Endothelial cell of umbilical vein (primary cell): ENCODE data around the gene ITM2C. TPM values are rescaled to one million over a fixed set of nuclear protein-coding genes. Genes with fewer than 3 reads are reported as not detected.

Experiments used
- BruUV-seq: library from RNA; stranded (reverse); fragments of 400-500 nt; replicated peaks from 2 replicates; lab custom pipeline; 2021; lab: Mats Ljungman, UMichigan
- CTCF ChIA-PET: fragments of 300-600, 350-600 bp; sonication (Branson Sonifier 250); formaldehyde crosslinking; loops from one replicate; lab custom pipeline; 2021; ENCODE audit warnings: antibody characterized with exemption, inconsistent platforms; lab: Charles Lee
- POLR2A ChIA-PET: fragments of 300-600, 350-600 bp; sonication (Branson Sonifier 250); formaldehyde crosslinking; loops from one replicate; lab custom pipeline; 2021; ENCODE audit warnings: antibody characterized with exemption, inconsistent platforms; lab: Charles Lee
- DNase-seq: peaks from one replicate; pipeline ENCODE4 v3.0.0-alpha.2; 2011; ENCODE audit warnings: low read depth, low spot score
- FAIRE-seq: peaks from 2 replicates; lab custom pipeline; 2011; peaks lifted over from hg19 to GRCh38; lab: Jason Lieb, UNC
- H2AFZ ChIP-seq: 2 replicates; pipeline ENCODE4 v1.6.0; 2012; ENCODE audit warnings: low read depth, low read length, control low read depth, inconsistent platforms
- H3K27ac ChIP-seq: 2 replicates; pipeline ENCODE4 v1.5.1; 2011; ENCODE audit warnings: low read depth, mild to moderate bottlenecking, control low read depth, low read length, moderate library complexity; ENCODE audit not compliant: insufficient read depth
- H3K27me3 ChIP-seq, 2 experiments: 2 replicates each; pipeline versions ENCODE4 v1.6.0 to v1.6.1; 2011; ENCODE audit warnings: low read length in 2 of 2, mixed read lengths in 1 of 2; ENCODE audit not compliant: control insufficient read depth in 2 of 2, insufficient read depth in 2 of 2
- H3K36me3 ChIP-seq, 2 experiments: 2 replicates in 1 of 2; 3 replicates in 1 of 2; pipeline ENCODE4 v1.5.1; 2011; ENCODE audit warnings: low read length in 2 of 2, mild to moderate bottlenecking in 1 of 2, moderate library complexity in 1 of 2; ENCODE audit not compliant: control insufficient read depth in 2 of 2, insufficient read depth in 2 of 2; ENCODE audit errors: extremely low read depth in 1 of 2
- H3K4me1 ChIP-seq: 3 replicates; pipeline ENCODE4 v1.5.1; 2011; ENCODE audit warnings: mild to moderate bottlenecking, low read length; ENCODE audit not compliant: control insufficient read depth, insufficient read depth; ENCODE audit errors: extremely low read depth
- H3K4me2 ChIP-seq: 2 replicates; pipeline ENCODE4 v1.6.1; 2011; ENCODE audit warnings: low read length, control low read depth, mixed read lengths; ENCODE audit not compliant: insufficient read depth
- H3K4me3 ChIP-seq, 3 experiments: fragments of 200-600 bp in 1 of 3; sonication (generic), shearing (Covaris generic) in 1 of 3; replicated peaks in 1 of 3; 2 replicates each; pipeline ENCODE4 v1.5.1; 2011 to 2016; ENCODE audit warnings: control low read depth in 3 of 3, low read length in 3 of 3, mild to moderate bottlenecking in 2 of 3, inconsistent platforms in 1 of 3, low read depth in 1 of 3, moderate library complexity in 1 of 3; ENCODE audit not compliant: insufficient read depth in 1 of 3
- H3K79me2 ChIP-seq: 2 replicates; pipeline ENCODE4 v1.6.0; 2012; ENCODE audit warnings: low read length, inconsistent platforms; ENCODE audit not compliant: control insufficient read depth, insufficient read depth
- H3K9ac ChIP-seq: replicated peaks from 2 replicates; pipeline ENCODE3; 2011; ENCODE audit warnings: low read length, control low read depth; ENCODE audit not compliant: insufficient read depth; ENCODE audit errors: extremely low read depth
- H3K9me1 ChIP-seq: replicated peaks from 3 replicates; pipeline ENCODE4 v1.6.0; 2011; ENCODE audit warnings: mild to moderate bottlenecking, low read length; ENCODE audit not compliant: control insufficient read depth, insufficient read depth; ENCODE audit errors: extremely low read depth
- H3K9me3 ChIP-seq: replicated peaks from 2 replicates; pipeline ENCODE4 v1.5.1; 2012; ENCODE audit warnings: low read length, inconsistent platforms; ENCODE audit not compliant: control insufficient read depth, insufficient read depth
- H4K20me1 ChIP-seq: replicated peaks from 2 replicates; pipeline ENCODE3; 2011; ENCODE audit warnings: mild to moderate bottlenecking, low read length; ENCODE audit not compliant: control insufficient read depth, insufficient read depth; ENCODE audit errors: extremely low read depth
- CTCF ChIP-seq, 2 donors: IDR thresholded peaks; 1 replicate in 1 of 2; 2 replicates in 1 of 2; pipeline ENCODE4 v1.5.1; 2011; ENCODE audit warnings: low read length in 2 of 2, mild to moderate bottlenecking in 2 of 2, moderate library complexity in 2 of 2, control low read depth in 1 of 2, inconsistent platforms in 1 of 2, low read depth in 1 of 2; ENCODE audit not compliant: insufficient read depth in 1 of 2; ENCODE audit errors: extremely low read depth in 1 of 2
- EZH2 ChIP-seq: IDR thresholded peaks from 2 replicates; pipeline ENCODE4 v1.6.1; 2012; ENCODE audit warnings: borderline replicate concordance, low read depth, mild to moderate bottlenecking, moderate library complexity, low read length, inconsistent platforms; ENCODE audit not compliant: severe bottlenecking
- FOS ChIP-seq: IDR thresholded peaks from 2 replicates; pipeline ENCODE4 v1.6.1; 2011; ENCODE audit warnings: mild to moderate bottlenecking, low read length, moderate library complexity, borderline replicate concordance; ENCODE audit not compliant: insufficient read depth
- GATA2 ChIP-seq: IDR thresholded peaks from 2 replicates; pipeline ENCODE4 v1.7.0; 2011; ENCODE audit warnings: low read depth, mild to moderate bottlenecking, moderate library complexity, mixed read lengths, low read length; ENCODE audit not compliant: insufficient read length, insufficient read depth
- JUN ChIP-seq: IDR thresholded peaks from 2 replicates; pipeline ENCODE4 v1.6.1; 2011; ENCODE audit warnings: borderline replicate concordance, low read depth; ENCODE audit not compliant: insufficient read length, insufficient read depth
- MAX ChIP-seq: IDR thresholded peaks from 2 replicates; pipeline ENCODE4 v1.6.1; 2011; ENCODE audit not compliant: insufficient read depth, insufficient read length
- POLR2A ChIP-seq: IDR thresholded peaks from 2 replicates; pipeline ENCODE4 v1.6.1; 2012; ENCODE audit warnings: low read depth, mild to moderate bottlenecking, control low read depth, low read length
- dilution Hi-C: fragments of 300-500 bp; cut with MboI; formaldehyde crosslinking; loops from one replicate; pipeline ENCODE4 v1.15.0; 2019; ENCODE audit warnings: low sequenced_read_pairs; ENCODE audit not compliant: extremely low pct_ligation_motif_present
- intact Hi-C: fragments of 100-400 bp; cut with micrococcal nuclease; formaldehyde crosslinking; loops from one replicate; pipeline ENCODE4 v1.10.0; 2022
- polyA plus RNA-seq, 4 experiments: library from polyadenylated mRNA; depleted of rRNA in 3 of 4; stranded (reverse) in 3 of 4; unstranded in 1 of 4; fragments of >200 nt; gene quantifications; 2 replicates each; pipeline versions ENCODE4 v1.2.1 to v1.2.3, GENCODE V29; 2011 to 2012; ENCODE audit warnings: missing spikeins in 1 of 4
- total RNA-seq: library from RNA; stranded (reverse); gene quantifications from 2 replicates; pipeline ENCODE4 v1.2.3, GENCODE V29; 2021

The ITM2C gene
- total and polyA plus RNA-seq, 2 donors (not counting 3 experiments of a cell fraction or from before 2014, with no cell fraction given) = 12.0 to 12.1 TPM

GRCh38 chr2:230824406-230824978, 40.2 kb upstream of the ITM2C start:
- ChIA-PET POLR2A (no interaction called here), CTCF (interaction anchor here (0.6 to 8.3 kb wide), 44 partner anchors 8 to 757 kb away, joined by 3 to 287 read pairs (median 4); partner anchors contain the start of gene PSMD1)
- H3K4me1 ChIP-seq = no peaks in the 10 kb centered on the region
- H3K4me3 ChIP-seq = no peak overlapping the region
- no peaks in the 10 kb centered on the region for H3K9me3 ChIP-seq
- H3K4me2 ChIP-seq = peak overlapping the region; percentile 44
- H2AFZ ChIP-seq = no peak overlapping the region
- BruUV-seq = no TSS peak
- H3K9ac ChIP-seq = no peak overlapping the region
- DNase-seq = peak; percentile 71
- H3K27me3 ChIP-seq = peaks cover 6 to 20% of the 10 kb centered on the region in 2 experiments
- no peaks in the 10 kb centered on the region for H4K20me1 ChIP-seq
- dilution Hi-C loops = no loop called here
- TF ChIP-seq CTCF (IDR thresholded peaks at IDR 0.05; ENCODE audit: extremely low read depth in 1 of 2, insufficient read depth in 1 of 2, low read depth in 1 of 2, low read length in 2 of 2) (peak; percentile 59 to 60), FOS (no peak)
- H3K36me3 ChIP-seq = peaks cover 0 to 6% of the 10 kb centered on the region in 2 experiments
- H3K79me2 ChIP-seq = no peaks in the 10 kb centered on the region
- peak; percentile 91 for FAIRE-seq
- no peaks in the 10 kb centered on the region for H3K9me1 ChIP-seq
- intact Hi-C loops = loop anchor here (1.0 to 5.0 kb wide), 4 partner anchors 24 to 229 kb away; no protein-coding TSS in a partner anchor
- H3K27ac ChIP-seq = no peak overlapping the region

GRCh38 chr2:230825354-230825753, 39.4 kb upstream of the ITM2C start:
- CTCF ChIA-PET = interaction anchor here (1.2 to 8.3 kb wide), 3 partner anchors 13 to 161 kb away, joined by 3 to 287 read pairs (median 12); no protein-coding TSS in a partner anchor
- H2AFZ ChIP-seq = no peak overlapping the region
- no peak for TF ChIP-seq POLR2A
- no peak for TF ChIP-seq EZH2
- no peak for TF ChIP-seq CTCF (IDR thresholded peaks at IDR 0.05; ENCODE audit: extremely low read depth in 1 of 2, insufficient read depth in 1 of 2, low read depth in 1 of 2, low read length in 2 of 2)
- TF ChIP-seq GATA2 = no peak
- TF ChIP-seq MAX = no peak
- no peak for TF ChIP-seq FOS
- TF ChIP-seq JUN = no peak
- DNase-seq = no peak
- no TSS peak for BruUV-seq
- no peaks in the 10 kb centered on the region for H3K4me1 ChIP-seq
- POLR2A ChIA-PET = no interaction called here
- no peaks in the 10 kb centered on the region for H3K9me1 ChIP-seq
- no peak overlapping the region for H3K4me3 ChIP-seq
- no peaks in the 10 kb centered on the region for H3K9me3 ChIP-seq
- peaks cover 0 to 6% of the 10 kb centered on the region in 2 experiments for H3K36me3 ChIP-seq
- FAIRE-seq = no peak
- H3K27me3 ChIP-seq = peaks cover 9 to 21% of the 10 kb centered on the region in 2 experiments
- dilution Hi-C loops (no loop called here), intact Hi-C loops (no loop called here)
- H3K27ac ChIP-seq = no peak overlapping the region
- H3K9ac ChIP-seq = no peak overlapping the region
- no peak overlapping the region for H3K4me2 ChIP-seq
- no peaks in the 10 kb centered on the region for H4K20me1 ChIP-seq
- H3K79me2 ChIP-seq = no peaks in the 10 kb centered on the region
